Eye (tissue), 1 donor: ENCODE data around the gene ZNF560.

Experiments used
- DNase-seq: peaks from one replicate; pipeline ENCODE4 v3.0.0-alpha.2; 2015

The ZNF560 gene

GRCh38 chr19:9435279-9436268 is 62.8 kb downstream of the ZNF560 start, which contains the start of gene ZNF266:
TSS of gene ZNF266 (minus strand) at chr19:9435573. CDS start at chr19:9420089, 15,484 bp downstream.
- DNase-seq = peak; percentile 98

DNA sequence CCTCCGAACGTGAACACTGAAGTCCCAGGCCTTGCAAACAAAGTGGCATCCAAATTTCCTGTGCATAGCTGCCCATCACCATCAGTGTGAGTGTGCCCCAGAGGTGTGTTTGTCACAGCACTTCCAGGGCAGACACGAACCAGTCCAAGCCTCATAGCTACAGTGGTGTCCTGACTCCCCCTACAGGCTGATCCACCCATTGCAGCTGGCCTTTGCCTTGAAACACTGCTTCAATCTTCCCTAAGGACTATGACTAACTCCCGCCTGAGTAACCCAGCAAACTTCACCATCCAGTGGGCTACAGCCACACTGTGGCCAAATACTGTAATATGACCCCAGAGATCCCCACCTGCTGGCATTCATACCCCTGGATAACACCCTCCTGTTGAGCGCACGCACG is 66.9 kb downstream of the ZNF560 start:
- DNase-seq = peak; percentile 57

GRCh38 chr19:9430444-9430843 is 68.0 kb downstream of the ZNF560 start:
- DNase-seq = no peak

DNA sequence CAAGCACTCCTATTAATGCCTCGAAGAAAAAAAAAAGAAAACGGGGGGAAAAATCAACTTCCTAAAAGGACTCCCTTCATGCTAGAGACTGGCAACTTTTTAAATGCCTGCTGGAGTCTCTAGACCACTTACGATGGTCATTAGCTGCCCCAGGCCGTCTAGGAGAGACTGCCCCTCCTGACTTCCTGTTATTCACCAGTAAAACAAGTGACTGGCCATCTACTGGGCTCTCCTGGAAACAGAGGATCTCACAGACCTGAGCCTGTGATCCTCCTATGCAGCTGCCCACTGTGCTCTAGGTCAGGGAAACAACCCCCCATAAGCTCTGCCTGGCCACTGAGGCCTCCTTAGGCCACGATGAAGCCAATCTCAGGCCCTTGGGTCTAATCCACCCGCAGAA is 70.5 kb downstream of the ZNF560 start:
- no peak for DNase-seq
